Right ventricle myocardium inferior (tissue), 1 donor: Measurements from ENCODE around the gene SLC7A8. TPM values are rescaled to one million over a fixed set of nuclear protein-coding genes. Genes with fewer than 3 reads are reported as not detected.

ENCODE experiments used
- ATAC-seq: fragments of 200-7000 bp; cut with Tn5 transposase; one replicate; pipeline ENCODE4 v1.9.1; 2020; ENCODE audit warnings: mild to moderate bottlenecking, moderate library complexity
- DNase-seq: peaks from one replicate; pipeline ENCODE4 v3.0.0; 2021; ENCODE audit errors: missing footprints
- intact Hi-C: fragments of 100-400 bp; cut with DNase I; formaldehyde crosslinking; loops from one replicate; pipeline ENCODE4 v1.11.0; 2022
- total RNA-seq: library from RNA; stranded (reverse); fragmentation: NEBNext Ultra II Directional; extraction: Animal tissue kit (Norgen Biotek cat#: 25700); gene quantifications from one replicate; pipeline ENCODE4 v1.2.1, GENCODE V29; 2021
- donor health status: DM: no; HTN: yes; CAD: no; lungs with severe emphysema.

The SLC7A8 gene
- total RNA-seq, 1 donor from 2014 or later: 11.5 TPM

- intact Hi-C loops: loop anchor here (1.0 kb wide), 1 partner anchor 66 kb away; no protein-coding TSS in a partner anchor
- ATAC-seq: no peak
- no peak for DNase-seq
Observed at GRCh38 chr14:23186913-23187654, 3.6 kb upstream of the SLC7A8 start.

GRCh38 chr14:23185063-23185462, 1.6 kb upstream of the SLC7A8 start:
- intact Hi-C loops: no loop called here
- DNase-seq (no peak), ATAC-seq (no peak)

GRCh38 chr14:23183158-23183470, 346 bp downstream of the SLC7A8 start:
- no peak for ATAC-seq
- no peak for DNase-seq
- intact Hi-C loops: loop anchor here (1.0 to 2.0 kb wide), 2 partner anchors 28 to 62 kb away; no protein-coding TSS in a partner anchor

- DNase-seq (no peak), ATAC-seq (peak; percentile 55)
- intact Hi-C loops: loop anchor here (1.0 to 2.0 kb wide), 2 partner anchors 28 to 61 kb away; no protein-coding TSS in a partner anchor
Observed at GRCh38 chr14:23182372-23183157, 895 bp downstream of the SLC7A8 start.

GRCh38 chr14:23181946-23182345, 1.5 kb downstream of the SLC7A8 start:
- DNase-seq (no peak), ATAC-seq (no peak)
- intact Hi-C loops: loop anchor here (2.0 kb wide), 1 partner anchor 27 kb away; no protein-coding TSS in a partner anchor

- DNase-seq (no peak), ATAC-seq (no peak)
- intact Hi-C loops: no loop called here
Observed at GRCh38 chr14:23181453-23181852, 2.0 kb downstream of the SLC7A8 start.

GRCh38 chr14:23177181-23177580, 6.3 kb downstream of the SLC7A8 start:
- intact Hi-C loops: no loop called here
- ATAC-seq: no peak
- DNase-seq: no peak

- intact Hi-C loops: no loop called here
- no peak for ATAC-seq
- DNase-seq: no peak
Observed at GRCh38 chr14:23175823-23176222, 7.6 kb downstream of the SLC7A8 start.

DNA sequence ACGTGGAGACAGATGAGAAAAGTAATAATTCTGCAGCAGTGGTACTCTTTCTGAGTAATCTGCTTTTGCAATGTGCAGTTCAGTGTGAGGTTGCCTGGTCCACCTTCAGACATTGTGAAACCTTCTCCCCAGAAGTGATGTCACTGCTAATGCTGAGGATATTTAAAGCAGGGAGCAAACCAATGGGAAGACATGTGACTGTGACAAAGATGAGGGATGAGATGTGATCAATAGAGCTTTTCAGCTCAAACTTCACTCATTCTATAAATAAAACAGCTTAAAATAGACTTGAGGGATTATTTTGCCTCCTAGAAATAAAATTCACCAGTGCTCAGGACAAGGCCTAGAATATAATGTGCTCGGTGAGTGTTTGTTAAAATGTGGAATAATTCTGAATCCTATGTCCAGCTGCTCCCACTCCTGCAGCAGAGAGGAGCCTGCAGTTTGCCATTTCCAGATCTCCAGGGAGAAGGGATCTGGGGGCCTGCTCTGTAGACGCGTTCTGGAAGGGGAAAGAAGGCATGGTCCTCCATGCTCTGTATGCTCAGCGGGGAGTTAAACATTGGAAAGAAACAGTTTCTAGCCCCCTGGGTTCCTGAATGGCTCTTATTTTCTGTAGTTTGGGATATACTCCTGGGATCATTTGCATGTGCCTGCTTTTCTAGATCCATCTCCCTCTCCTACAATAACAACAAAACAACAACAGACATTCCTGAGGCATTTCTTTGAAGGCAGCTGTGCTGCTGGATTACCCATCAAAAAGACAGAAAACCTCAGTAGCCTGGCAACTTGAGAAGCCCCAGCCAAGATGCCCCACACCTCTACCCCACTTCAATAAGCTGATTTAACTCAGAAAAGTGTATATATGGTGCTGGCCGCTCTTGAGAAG, 8.9 kb downstream of the SLC7A8 start:
- ATAC-seq: no peak
- intact Hi-C loops: no loop called here
- no peak for DNase-seq

DNA sequence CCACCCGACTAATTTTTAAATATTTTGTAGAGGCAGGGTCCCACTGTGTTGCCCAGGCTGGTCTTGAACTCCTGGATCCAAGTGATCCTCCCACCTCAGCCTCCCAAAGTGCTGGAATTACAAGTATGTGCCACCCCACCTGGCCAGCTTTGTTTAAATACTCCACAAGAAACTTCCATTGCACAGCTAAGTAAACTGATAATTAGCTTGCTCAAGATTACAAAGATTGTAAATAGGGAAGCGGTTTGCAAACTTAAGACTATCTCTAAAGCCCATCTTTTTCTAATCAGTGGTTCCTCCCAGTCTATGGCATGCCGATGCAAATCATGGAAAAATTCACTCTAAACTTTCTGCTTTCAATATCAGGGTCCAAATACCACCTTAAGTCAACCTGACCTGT, 9.7 kb downstream of the SLC7A8 start:
- intact Hi-C loops: no loop called here
- ATAC-seq (no peak), DNase-seq (no peak)

GRCh38 chr14:23173031-23173430, 10.4 kb downstream of the SLC7A8 start:
- ATAC-seq (peak; percentile 54), DNase-seq (no peak)

GRCh38 chr14:23172574-23172973, 10.9 kb downstream of the SLC7A8 start:
- ATAC-seq (no peak), DNase-seq (no peak)
- intact Hi-C loops: no loop called here

More at GRCh38 chr14:23173031-23173430, 10.4 kb downstream of the SLC7A8 start:
- intact Hi-C loops: no loop called here

DNA sequence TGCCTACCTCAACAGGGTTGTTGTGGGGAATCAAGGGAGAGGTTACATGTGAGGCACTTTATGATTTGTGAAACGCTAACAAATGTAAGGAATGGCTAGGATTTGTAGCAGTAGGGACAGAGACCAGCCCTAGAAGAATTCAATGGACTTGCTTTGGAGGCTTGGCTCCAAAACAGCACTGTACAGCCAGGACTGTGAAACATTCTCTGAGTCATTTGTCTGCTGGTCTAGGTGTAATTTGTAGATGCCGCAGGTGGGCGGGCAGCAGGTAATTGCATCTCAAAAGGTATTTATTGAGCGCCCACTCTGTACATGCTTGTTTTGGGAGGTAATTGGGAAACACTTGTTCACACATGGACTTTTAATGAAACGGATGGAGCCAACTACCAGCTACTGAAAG, 11.4 kb downstream of the SLC7A8 start:
- DNase-seq (no peak), ATAC-seq (no peak)
- intact Hi-C loops: no loop called here

DNA sequence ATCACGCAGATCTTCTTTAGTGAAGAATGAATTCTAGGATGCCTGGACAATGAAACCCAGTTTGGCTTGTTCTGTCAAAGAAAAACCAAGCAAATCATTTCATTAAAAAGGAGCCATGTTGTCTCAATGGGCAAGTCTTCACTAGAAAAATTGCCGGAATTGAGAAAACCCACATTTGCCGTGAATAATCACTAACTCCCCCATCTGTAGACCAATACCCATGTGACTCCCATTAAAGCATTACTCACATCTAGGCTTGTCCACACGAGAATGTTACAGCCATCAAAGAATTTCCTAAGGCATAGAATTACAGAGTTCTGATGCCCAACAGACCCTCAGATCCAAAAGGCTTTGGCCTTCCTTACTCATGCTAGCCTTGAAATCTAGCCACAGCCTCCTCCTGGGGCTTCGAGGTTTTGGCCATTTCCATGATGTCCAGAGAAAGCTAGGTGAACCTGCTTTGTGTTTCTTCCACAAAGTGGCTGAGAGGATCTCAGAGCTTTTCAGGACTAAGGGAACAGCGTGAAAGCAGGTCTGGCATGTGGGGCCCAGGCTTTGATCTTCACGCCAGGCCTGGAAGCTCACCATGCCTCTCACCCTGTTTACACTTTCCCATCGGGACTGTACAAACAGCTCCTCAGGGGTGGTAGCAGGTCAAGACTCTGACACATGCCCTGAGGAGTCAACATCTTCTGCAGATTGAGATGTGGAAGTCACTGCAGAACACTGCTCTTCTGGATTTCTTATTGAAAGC, 12.1 kb downstream of the SLC7A8 start:
- intact Hi-C loops: no loop called here
- DNase-seq (no peak), ATAC-seq (no peak)

GRCh38 chr14:23169622-23170021, 13.8 kb downstream of the SLC7A8 start:
- intact Hi-C loops: no loop called here
- ATAC-seq (no peak), DNase-seq (no peak)

- ATAC-seq: peak; percentile 62
- intact Hi-C loops: no loop called here
- DNase-seq: no peak
Observed at GRCh38 chr14:23168246-23168645, 15.2 kb downstream of the SLC7A8 start.

GRCh38 chr14:23167116-23167847, 16.2 kb downstream of the SLC7A8 start:
- ATAC-seq: no peak
- intact Hi-C loops: no loop called here
- DNase-seq: no peak

GRCh38 chr14:23164949-23165348, 18.5 kb downstream of the SLC7A8 start:
- no peak for DNase-seq
- no peak for ATAC-seq

More at GRCh38 chr14:23164949-23165348, 18.5 kb downstream of the SLC7A8 start:
- intact Hi-C loops: no loop called here
